ENCODE data around the gene STEAP1B.

Gene STEAP1B

GRCh38 chr7:22390516-22390915 lies 109.5 kb downstream of the STEAP1B start:
- H3K4me1 ChIP-seq (ENCODE audit: control insufficient read depth, insufficient read depth, low read length): peaks cover 3% of the 10 kb centered on the region
- H3K4me3 ChIP-seq (ENCODE audit: low read depth, low read length): no peak overlapping the region
- H3K9me3 ChIP-seq (ENCODE audit: control insufficient read depth, insufficient read depth, low read length): no peaks in the 10 kb centered on the region
- H3K27me3 ChIP-seq (ENCODE audit: control insufficient read depth, insufficient read depth, low read length): no peaks in the 10 kb centered on the region
- no peak overlapping the region for H3K9ac ChIP-seq (ENCODE audit: low read depth, low read length)
- no peaks in the 10 kb centered on the region for H3K36me3 ChIP-seq (ENCODE audit: control insufficient read depth, insufficient read depth, low read length)

- Histone ChIP-seq H3K9me3 (ENCODE audit: control insufficient read depth, insufficient read depth, low read length) (no peaks in the 10 kb centered on the region), H3K27me3 (ENCODE audit: control insufficient read depth, insufficient read depth, low read length) (no peaks in the 10 kb centered on the region), H3K4me1 (ENCODE audit: control insufficient read depth, insufficient read depth, low read length) (peaks cover 3% of the 10 kb centered on the region), H3K4me3 (ENCODE audit: low read depth, low read length) (no peak overlapping the region), H3K9ac (ENCODE audit: low read depth, low read length) (no peak overlapping the region), H3K36me3 (ENCODE audit: control insufficient read depth, insufficient read depth, low read length) (no peaks in the 10 kb centered on the region)
Measured at GRCh38 chr7:22389892-22390291, 110.1 kb downstream of the STEAP1B start.

- Histone ChIP-seq H3K4me1 (ENCODE audit: control insufficient read depth, insufficient read depth, low read length) (peaks cover 3% of the 10 kb centered on the region), H3K9me3 (ENCODE audit: control insufficient read depth, insufficient read depth, low read length) (no peaks in the 10 kb centered on the region), H3K9ac (ENCODE audit: low read depth, low read length) (no peak overlapping the region), H3K27me3 (ENCODE audit: control insufficient read depth, insufficient read depth, low read length) (no peaks in the 10 kb centered on the region), H3K36me3 (ENCODE audit: control insufficient read depth, insufficient read depth, low read length) (no peaks in the 10 kb centered on the region), H3K4me3 (ENCODE audit: low read depth, low read length) (no peak overlapping the region)
Measured at GRCh38 chr7:22387583-22387982, 112.4 kb downstream of the STEAP1B start.

- Histone ChIP-seq H3K9ac (ENCODE audit: low read depth, low read length) (no peak overlapping the region), H3K4me3 (ENCODE audit: low read depth, low read length) (no peak overlapping the region), H3K27me3 (ENCODE audit: control insufficient read depth, insufficient read depth, low read length) (no peaks in the 10 kb centered on the region), H3K4me1 (ENCODE audit: control insufficient read depth, insufficient read depth, low read length) (peaks cover 3% of the 10 kb centered on the region), H3K9me3 (ENCODE audit: control insufficient read depth, insufficient read depth, low read length) (no peaks in the 10 kb centered on the region), H3K36me3 (ENCODE audit: control insufficient read depth, insufficient read depth, low read length) (no peaks in the 10 kb centered on the region)
Measured at GRCh38 chr7:22386865-22387264, 113.1 kb downstream of the STEAP1B start.

- Histone ChIP-seq H3K9ac (ENCODE audit: low read depth, low read length) (no peak overlapping the region), H3K4me3 (ENCODE audit: low read depth, low read length) (no peak overlapping the region), H3K4me1 (ENCODE audit: control insufficient read depth, insufficient read depth, low read length) (peaks cover 3% of the 10 kb centered on the region), H3K9me3 (ENCODE audit: control insufficient read depth, insufficient read depth, low read length) (no peaks in the 10 kb centered on the region), H3K27me3 (ENCODE audit: control insufficient read depth, insufficient read depth, low read length) (no peaks in the 10 kb centered on the region), H3K36me3 (ENCODE audit: control insufficient read depth, insufficient read depth, low read length) (no peaks in the 10 kb centered on the region)
Measured at GRCh38 chr7:22386206-22386858, 113.7 kb downstream of the STEAP1B start.

- no peaks in the 10 kb centered on the region for H3K9me3 ChIP-seq (ENCODE audit: control insufficient read depth, insufficient read depth, low read length)
- no peak overlapping the region for H3K4me3 ChIP-seq (ENCODE audit: low read depth, low read length)
- no peak overlapping the region for H3K9ac ChIP-seq (ENCODE audit: low read depth, low read length)
- H3K4me1 ChIP-seq (ENCODE audit: control insufficient read depth, insufficient read depth, low read length): no peaks in the 10 kb centered on the region
- no peaks in the 10 kb centered on the region for H3K27me3 ChIP-seq (ENCODE audit: control insufficient read depth, insufficient read depth, low read length)
- no peaks in the 10 kb centered on the region for H3K36me3 ChIP-seq (ENCODE audit: control insufficient read depth, insufficient read depth, low read length)
Measured at GRCh38 chr7:22385326-22385725, 114.7 kb downstream of the STEAP1B start.

GRCh38 chr7:22380333-22380732 lies 119.7 kb downstream of the STEAP1B start:
- Histone ChIP-seq H3K27me3 (ENCODE audit: control insufficient read depth, insufficient read depth, low read length) (no peaks in the 10 kb centered on the region), H3K36me3 (ENCODE audit: control insufficient read depth, insufficient read depth, low read length) (no peaks in the 10 kb centered on the region), H3K4me1 (ENCODE audit: control insufficient read depth, insufficient read depth, low read length) (no peaks in the 10 kb centered on the region), H3K9me3 (ENCODE audit: control insufficient read depth, insufficient read depth, low read length) (no peaks in the 10 kb centered on the region), H3K4me3 (ENCODE audit: low read depth, low read length) (no peak overlapping the region), H3K9ac (ENCODE audit: low read depth, low read length) (no peak overlapping the region)

- no peaks in the 10 kb centered on the region for H3K9me3 ChIP-seq (ENCODE audit: control insufficient read depth, insufficient read depth, low read length)
- no peak overlapping the region for H3K9ac ChIP-seq (ENCODE audit: low read depth, low read length)
- no peak overlapping the region for H3K4me3 ChIP-seq (ENCODE audit: low read depth, low read length)
- H3K4me1 ChIP-seq (ENCODE audit: control insufficient read depth, insufficient read depth, low read length): no peaks in the 10 kb centered on the region
- no peaks in the 10 kb centered on the region for H3K27me3 ChIP-seq (ENCODE audit: control insufficient read depth, insufficient read depth, low read length)
- H3K36me3 ChIP-seq (ENCODE audit: control insufficient read depth, insufficient read depth, low read length): no peaks in the 10 kb centered on the region
Measured at GRCh38 chr7:22378199-22378980, 121.6 kb downstream of the STEAP1B start.

- Histone ChIP-seq H3K27me3 (ENCODE audit: control insufficient read depth, insufficient read depth, low read length) (no peaks in the 10 kb centered on the region), H3K36me3 (ENCODE audit: control insufficient read depth, insufficient read depth, low read length) (no peaks in the 10 kb centered on the region), H3K4me3 (ENCODE audit: low read depth, low read length) (no peak overlapping the region), H3K4me1 (ENCODE audit: control insufficient read depth, insufficient read depth, low read length) (no peaks in the 10 kb centered on the region), H3K9me3 (ENCODE audit: control insufficient read depth, insufficient read depth, low read length) (no peaks in the 10 kb centered on the region), H3K9ac (ENCODE audit: low read depth, low read length) (no peak overlapping the region)
Measured at GRCh38 chr7:22377703-22378102, 122.3 kb downstream of the STEAP1B start.

- no peaks in the 10 kb centered on the region for H3K4me1 ChIP-seq (ENCODE audit: control insufficient read depth, insufficient read depth, low read length)
- no peaks in the 10 kb centered on the region for H3K27me3 ChIP-seq (ENCODE audit: control insufficient read depth, insufficient read depth, low read length)
- no peak overlapping the region for H3K9ac ChIP-seq (ENCODE audit: low read depth, low read length)
- no peaks in the 10 kb centered on the region for H3K36me3 ChIP-seq (ENCODE audit: control insufficient read depth, insufficient read depth, low read length)
- H3K9me3 ChIP-seq (ENCODE audit: control insufficient read depth, insufficient read depth, low read length): no peaks in the 10 kb centered on the region
- no peak overlapping the region for H3K4me3 ChIP-seq (ENCODE audit: low read depth, low read length)
Measured at GRCh38 chr7:22375359-22376048, 124.5 kb downstream of the STEAP1B start.

GRCh38 chr7:22373911-22374310 lies 126.1 kb downstream of the STEAP1B start:
- Histone ChIP-seq H3K36me3 (ENCODE audit: control insufficient read depth, insufficient read depth, low read length) (no peaks in the 10 kb centered on the region), H3K9me3 (ENCODE audit: control insufficient read depth, insufficient read depth, low read length) (no peaks in the 10 kb centered on the region), H3K27me3 (ENCODE audit: control insufficient read depth, insufficient read depth, low read length) (no peaks in the 10 kb centered on the region), H3K9ac (ENCODE audit: low read depth, low read length) (no peak overlapping the region), H3K4me1 (ENCODE audit: control insufficient read depth, insufficient read depth, low read length) (no peaks in the 10 kb centered on the region), H3K4me3 (ENCODE audit: low read depth, low read length) (no peak overlapping the region)

GRCh38 chr7:22373388-22373787 lies 126.6 kb downstream of the STEAP1B start:
- no peaks in the 10 kb centered on the region for H3K4me1 ChIP-seq (ENCODE audit: control insufficient read depth, insufficient read depth, low read length)
- no peak overlapping the region for H3K4me3 ChIP-seq (ENCODE audit: low read depth, low read length)
- no peaks in the 10 kb centered on the region for H3K9me3 ChIP-seq (ENCODE audit: control insufficient read depth, insufficient read depth, low read length)
- no peak overlapping the region for H3K9ac ChIP-seq (ENCODE audit: low read depth, low read length)
- H3K36me3 ChIP-seq (ENCODE audit: control insufficient read depth, insufficient read depth, low read length): no peaks in the 10 kb centered on the region
- H3K27me3 ChIP-seq (ENCODE audit: control insufficient read depth, insufficient read depth, low read length): no peaks in the 10 kb centered on the region

All from iPS-15b (cell line).